GM21619 (cell line): ENCODE data around the gene MPLKIP.
"Not testable (repeated sequence)": the region's sequence is repeated elsewhere in the genome, so short reads cannot be mapped to it uniquely, and the experiment has no call there.

Experiments
- ATAC-seq: cut with Tn5 transposase; IDR thresholded peaks from one replicate; pipeline ENCODE4 v1.9.1; 2021; ENCODE audit not compliant: unreplicated experiment

Gene MPLKIP

DNA sequence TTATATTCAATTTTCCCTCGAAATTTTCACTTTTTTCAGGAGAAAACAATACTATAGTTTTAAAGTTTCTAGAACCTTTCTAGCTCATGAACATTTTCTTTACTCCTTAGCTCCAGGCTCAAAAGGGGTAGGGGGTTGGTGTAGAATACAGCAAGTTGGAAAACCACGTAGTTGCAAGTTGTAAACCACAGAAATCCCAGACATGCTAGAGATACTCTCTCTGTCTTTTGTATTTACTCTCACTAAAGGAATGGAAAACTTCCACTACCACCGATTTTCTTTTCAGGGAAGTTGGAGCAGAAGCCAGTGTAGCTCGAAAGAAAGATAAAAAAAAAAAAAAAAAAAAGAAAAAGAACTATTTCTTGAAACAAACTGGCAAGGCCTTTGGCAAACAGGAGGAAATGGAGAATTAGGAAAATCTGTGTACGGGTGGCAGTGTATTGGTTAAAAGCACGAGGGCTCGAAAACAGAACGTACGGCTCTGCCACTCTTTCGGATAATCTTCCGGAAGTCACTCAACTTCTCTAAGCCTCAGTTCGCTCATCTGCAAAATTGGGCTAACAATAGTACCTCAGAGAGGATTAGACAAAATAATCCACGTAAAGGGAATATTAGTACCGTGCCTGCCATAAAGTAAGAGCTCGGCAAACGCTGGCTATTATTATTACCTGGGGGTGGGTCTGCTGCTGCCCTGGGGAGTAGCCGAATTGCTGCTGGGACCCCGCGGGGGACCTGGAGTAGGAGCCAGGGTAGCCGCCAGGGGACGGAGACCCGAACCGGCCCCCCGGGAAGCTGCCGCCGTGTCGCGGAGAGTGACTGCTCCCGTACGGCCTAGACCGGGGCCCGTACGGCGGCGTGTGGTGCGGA lies 628 bp downstream of the MPLKIP start:
- ATAC-seq, result peak; percentile 10

DNA sequence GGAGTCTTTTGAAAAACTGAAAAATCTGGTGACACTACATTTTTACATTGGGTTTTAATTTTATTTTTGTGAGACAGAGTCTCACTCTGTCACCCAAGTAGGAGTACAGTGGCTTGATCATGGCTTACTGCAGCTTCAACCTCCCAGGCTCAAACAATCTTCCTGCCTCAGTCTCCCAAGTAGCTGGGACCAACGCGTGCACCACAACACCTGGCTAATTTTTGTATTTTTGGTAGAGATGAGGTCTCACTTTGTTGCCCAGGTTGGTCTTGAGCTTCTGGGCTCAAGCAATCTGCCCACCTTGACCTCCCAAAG lies 11.5 kb downstream of the MPLKIP start:
- ATAC-seq, result no peak

DNA sequence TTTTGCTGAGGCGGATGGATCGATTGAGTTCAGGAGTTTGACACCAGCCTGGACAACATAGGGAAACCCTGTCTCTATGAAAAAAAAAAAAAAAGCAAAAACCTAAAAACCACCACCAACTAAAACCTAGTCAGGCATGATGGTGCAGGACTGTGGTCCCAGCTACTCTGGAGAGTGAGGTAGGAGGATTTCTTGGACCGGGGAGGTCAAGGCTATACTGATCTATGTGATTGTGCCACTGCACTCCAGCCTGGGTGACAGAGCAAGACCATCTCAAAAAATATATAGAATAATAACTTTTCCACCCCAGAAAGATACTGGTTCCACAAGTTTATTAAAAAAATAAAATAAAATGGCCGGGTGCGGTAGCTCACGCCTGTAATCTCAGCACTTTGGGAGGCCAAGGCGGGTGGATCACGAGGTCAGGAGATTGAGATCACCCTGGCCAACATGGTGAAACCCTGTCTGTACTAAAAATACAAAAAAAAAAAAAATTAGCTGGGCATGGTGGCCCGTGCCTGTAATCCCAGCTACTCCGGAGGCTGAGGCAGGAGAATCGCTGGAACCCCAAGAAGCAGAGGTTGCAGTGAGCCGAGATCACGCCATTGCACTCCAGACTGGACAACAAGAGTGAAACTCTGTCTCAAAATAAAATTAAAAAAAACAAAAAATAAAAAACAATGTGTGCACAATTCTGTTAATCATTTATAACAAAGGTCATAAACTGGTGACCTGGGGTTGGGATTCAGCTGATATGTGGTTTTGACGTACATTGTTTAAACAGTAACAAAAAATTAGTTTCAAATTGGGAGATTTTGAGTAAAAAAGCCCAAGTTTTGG lies 12.1 kb downstream of the MPLKIP start:
- not testable (repeated sequence) for ATAC-seq

DNA sequence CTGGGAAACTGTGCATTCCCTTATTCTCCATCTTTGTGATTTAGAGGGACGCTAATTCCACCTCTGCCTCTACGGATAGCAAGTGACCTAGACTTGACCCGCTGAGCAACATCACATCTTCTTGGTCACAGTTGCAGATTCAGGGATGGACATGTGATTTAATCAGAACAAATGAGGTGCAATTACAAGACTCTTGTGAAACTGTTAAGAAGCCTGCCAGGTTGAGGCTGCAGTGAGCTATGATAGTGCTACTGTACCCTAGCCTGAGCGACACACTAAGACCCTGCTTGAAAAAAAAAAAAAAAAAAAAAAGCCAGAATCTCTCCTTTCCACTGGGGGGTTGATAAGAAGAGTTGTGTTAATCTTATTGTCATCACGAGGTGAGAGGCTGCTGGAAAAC lies 14.4 kb downstream of the MPLKIP start:
- no peak for ATAC-seq

DNA sequence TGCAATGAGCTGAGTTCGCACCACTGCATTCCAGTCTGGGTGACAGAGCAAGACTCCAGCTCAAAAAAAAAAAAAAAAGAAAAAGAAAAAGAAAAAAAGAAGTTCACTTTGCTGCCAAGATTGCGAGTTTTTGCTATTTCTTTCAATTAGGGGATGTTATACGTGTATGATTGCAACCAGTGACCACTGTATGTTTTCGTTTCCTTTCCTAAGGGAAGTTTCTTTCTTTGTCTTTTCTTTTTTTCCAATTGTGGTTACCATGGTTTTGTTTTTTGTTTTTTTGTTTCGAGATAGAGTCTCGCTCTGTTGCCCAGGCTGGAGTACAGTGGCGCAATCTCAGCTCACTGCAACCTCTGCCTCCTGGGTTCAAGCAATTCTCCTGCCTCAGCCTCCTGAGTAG lies 16.2 kb downstream of the MPLKIP start:
- not testable (repeated sequence) for ATAC-seq

DNA sequence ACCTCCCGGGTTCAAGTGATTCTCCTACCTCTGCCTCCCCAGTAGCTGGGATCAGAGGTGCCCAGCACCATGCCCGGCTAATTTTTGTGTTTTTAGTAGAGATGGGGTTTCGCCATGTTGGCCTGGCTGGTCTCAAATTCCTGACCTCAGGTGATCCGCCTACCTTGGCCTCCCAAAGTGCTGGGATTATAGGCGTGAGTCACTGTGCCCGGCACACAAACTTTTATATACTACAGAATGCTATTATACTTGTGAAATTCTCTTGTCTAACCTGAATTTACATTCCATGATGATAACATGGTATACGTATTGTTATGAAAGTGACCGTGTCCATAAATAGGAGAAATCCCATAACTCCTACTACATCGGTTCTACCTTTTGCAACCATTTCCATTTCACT lies 17.2 kb downstream of the MPLKIP start:
- ATAC-seq, result not testable (repeated sequence)

DNA sequence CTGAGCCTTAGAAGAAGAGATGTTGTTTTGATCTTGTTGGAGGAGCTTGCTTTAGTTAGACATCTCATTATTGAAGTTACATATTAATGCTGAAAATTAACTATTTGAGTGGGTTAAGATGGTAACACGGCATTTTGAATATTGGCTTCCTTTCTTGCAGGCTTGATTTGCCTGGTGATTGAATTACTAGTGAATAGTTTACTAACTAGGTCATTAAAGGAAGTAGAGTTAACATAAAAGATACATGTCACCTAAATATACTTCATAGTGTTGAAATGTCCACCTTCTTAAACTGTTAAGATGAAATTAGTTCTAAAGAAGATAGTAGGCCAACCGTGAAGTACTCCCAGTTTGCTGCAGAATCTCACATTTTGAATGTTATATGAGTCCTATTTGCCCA lies 18.5 kb downstream of the MPLKIP start:
- ATAC-seq, result no peak

DNA sequence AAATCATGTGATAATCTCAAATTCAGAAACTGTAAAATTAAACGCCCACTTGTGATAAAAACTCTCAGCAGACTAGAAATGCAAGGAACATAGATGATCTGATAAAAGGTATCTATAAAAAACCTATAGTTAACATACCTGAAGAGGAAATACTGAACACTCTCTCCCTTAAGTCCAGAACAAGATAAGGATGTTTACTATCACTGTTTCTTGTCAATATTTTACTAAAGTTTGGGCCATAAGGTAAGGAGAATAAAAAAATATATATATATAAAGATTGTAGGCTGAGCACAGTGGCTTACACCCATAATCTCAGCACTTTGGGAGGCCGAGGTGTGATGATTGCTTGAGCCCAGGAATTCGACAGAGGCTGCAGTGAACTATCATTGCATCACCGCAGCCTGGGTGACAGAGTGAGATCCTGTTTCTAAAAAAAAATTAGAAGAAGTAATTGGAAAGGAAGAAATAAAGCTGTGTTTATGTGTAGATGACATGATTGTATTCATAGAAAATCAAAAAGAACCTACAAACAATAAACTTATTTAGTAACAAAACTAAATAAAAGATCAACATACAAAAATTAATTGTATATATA lies 28.4 kb downstream of the MPLKIP start:
- no peak for ATAC-seq

DNA sequence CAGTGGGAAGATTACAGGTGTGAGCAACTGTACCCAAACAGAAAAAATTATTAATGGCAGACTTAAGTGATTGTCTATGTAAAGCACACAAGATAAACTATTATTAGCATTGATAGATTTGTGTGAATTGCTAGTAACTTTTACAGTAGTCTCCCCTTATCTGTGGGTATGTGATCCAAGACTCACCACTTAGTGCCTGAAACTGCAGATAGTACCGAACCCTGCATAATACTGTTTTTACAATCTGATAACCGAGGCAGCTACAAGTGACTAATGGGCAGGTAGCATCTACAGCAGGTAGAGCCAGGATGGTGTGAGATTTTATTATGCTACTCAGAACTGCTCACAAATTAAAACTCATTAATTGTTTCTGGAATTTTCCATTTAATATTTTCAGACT lies 31.5 kb downstream of the MPLKIP start:
- no peak for ATAC-seq

DNA sequence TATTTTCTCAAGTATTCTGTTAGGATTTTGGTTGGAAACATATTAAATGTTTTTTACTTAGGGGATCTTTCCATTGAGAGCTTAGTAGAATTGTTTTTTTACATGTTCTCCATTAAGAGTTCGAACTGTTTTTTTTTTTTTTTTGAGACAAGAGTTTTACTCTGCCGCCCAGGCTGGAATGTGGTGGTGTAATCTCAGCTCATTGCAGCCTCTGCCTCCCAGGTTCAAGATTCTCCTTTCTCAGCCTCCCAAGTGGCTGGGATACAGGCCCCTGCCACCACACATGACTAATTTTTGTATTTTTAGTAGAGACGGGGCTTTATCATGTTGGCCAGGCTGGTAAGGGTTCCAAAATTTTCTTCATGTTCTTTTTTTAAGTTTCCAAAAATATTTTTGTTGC lies 33.2 kb downstream of the MPLKIP start:
- ATAC-seq, result no peak

DNA sequence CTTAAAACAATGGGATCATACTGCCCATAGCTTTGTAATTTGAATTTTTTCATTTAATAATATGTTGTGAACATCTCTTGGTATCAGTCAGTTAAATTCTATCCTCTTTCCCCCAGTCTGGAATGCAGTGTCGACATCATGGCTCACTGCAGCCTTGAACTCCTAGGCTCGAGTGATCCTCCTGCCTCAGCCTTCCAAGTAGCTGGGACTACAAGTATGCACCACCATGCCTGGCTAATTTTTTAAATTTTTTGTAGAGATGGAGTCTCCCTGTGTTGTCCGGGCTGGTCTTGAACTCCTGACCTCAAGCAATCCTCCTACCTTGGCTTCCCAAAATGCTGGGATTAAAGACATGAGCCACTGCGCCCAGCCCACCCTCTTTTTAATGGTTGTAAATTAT lies 34.6 kb downstream of the MPLKIP start:
- ATAC-seq, result no peak

DNA sequence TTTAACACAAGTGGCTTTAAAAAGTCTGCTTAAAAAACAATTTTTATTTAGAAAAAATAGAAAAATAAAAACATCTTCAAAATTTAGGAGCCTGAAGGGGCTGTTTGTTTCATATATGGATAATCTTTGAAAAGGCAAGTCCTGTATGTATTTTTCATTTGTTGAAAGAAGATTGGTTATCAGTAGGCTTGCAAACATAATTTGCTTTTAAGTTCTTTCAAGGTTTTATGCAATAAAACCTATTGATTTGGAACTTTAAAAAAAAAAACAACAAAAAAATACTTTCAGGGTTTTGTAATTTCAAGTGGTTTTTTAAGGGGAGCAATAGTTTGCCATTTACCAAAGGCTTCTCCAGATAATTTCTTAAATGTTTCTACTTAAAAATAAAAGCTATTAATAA lies 35.6 kb downstream of the MPLKIP start:
- ATAC-seq, result no peak

DNA sequence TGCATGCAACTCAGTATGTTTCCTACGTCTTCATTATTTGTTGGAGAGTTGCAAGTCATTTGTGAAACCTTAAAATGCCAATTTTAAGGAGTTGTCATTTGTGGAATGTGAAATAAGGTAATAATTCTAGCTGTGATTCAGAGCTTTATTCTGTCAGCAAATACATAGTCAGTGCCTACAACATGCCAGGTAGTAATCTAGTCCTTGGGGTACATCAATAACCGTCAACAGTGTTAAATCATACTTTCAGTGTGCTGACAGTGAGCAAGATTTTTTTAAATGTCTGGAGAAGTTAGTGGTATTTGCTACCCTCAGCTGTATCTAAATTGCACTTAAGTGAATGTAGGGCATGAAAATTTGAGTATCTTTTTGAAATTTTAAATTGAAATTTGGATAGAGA lies 36.7 kb downstream of the MPLKIP start:
- ATAC-seq, result no peak

DNA sequence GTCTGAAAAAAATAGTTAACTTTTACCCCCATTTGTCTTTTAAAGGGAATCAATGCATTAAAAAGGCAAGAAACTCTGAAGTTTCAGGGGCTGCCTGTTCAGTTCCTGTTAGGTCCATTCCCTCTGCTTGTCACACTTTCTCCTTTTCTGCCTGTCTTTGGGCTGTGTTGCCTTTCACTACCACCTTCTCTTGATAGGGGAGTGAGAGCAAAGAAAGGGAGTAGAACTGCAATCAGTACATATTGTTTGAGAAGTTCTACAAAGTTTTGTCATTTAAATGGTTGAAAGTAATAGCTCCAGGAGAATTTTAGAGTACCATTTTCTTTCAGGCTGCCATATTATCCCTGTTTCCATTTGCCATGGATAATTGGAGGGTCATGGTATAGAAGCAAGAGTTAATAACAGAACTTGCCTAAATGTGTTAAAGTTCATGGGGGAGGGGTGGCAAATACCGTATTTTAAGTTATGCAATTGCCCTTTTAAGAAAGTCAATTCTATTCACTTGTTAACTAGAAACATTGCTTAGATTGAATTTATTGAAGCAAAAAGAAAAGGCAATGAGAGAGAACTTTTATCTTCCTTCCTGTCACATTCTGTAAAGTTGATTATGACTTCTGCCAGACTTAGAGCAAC lies 38.6 kb downstream of the MPLKIP start:
- no peak for ATAC-seq

DNA sequence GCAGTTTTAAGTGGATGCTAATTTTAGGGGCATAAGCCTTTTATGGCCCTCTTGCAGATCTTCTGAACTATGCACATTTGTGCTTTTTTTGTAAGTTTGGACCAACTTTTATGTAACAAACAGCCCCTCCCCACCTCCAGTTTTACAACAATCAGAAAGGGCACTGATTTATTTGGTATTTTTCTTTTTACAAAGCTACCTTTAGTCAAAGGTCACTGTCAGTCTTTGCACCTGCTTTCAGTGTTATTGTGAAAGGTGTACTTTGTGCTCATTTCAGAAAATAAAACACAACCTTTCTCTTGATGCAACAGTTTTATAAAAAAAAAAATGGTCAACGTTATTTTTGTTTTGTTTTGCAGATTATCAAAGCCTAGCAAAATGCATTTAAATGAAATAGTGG lies 39.2 kb downstream of the MPLKIP start:
- no peak for ATAC-seq

DNA sequence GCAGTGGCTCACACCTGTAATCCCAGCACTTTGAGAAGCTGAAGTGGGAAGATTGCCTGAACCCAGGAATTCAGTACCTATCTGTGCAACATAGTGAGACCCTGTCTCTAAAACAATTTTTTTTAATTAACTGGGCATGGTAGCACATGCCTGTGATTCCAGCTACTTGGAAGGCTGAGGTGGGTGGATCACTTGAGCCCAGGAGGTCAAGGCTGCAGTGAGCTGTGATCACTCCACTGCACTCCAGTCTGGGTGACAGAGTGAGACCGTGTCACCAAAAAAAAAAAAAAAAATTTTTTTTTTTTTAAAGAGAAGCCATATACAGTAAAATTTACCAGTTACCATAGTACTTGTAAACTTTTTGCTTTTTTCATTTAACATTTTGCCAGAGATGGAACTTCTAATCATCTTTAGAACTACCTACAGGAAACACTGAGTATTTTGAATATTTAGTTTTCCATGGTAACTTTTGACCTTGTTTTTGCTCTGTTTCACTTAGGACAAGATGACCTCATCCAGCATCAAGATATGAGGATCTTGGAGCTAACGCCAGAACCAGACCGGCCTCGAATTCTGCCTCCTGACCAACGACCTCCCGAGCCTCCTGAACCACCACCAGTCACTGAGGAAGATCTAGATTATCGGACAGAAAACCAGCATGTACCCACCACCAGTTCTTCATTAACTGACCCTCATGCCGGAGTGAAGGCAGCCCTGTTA lies 40.6 kb downstream of the MPLKIP start:
- no peak for ATAC-seq

DNA sequence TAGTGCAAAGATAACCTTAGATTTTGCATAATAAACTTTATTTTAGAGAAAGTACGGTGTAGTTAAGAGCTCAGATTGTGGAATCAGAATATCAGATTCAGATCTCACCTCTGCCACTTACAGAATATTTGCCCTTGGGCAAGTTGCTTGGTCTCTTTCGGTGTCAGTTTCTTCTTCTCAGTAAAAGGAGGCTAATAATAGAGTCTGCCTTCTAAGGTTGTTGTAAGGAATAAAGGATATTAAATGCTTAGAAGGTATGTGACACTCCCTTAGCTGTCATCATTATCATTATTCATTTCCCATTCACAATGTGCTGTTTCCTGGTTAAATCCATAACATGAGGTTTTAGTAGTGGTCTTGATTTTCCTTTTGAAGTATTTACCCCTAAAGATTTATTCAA lies 42.2 kb downstream of the MPLKIP start:
- ATAC-seq, result no peak

DNA sequence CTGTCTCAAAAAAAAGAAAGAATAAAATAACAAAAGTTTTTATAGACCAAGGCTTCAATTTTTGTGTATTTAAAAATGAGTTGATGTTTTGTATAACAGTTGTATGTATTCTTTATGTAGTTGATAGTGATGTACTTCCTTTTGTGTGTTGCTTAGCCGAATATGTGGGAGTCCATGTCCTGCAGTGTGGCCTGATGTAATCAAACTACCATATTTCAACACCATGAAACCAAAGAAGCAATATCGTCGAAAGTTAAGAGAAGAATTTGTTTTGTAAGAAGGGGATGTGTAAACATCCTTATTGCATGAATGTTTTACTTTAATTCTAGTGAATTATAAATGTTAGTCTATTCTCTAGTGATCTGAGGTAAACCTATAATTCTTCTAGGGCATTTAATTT lies 56.6 kb downstream of the MPLKIP start:
- ATAC-seq, result no peak
